DMS 273 (cell line): ENCODE results near the gene APOL5.
"Not testable (repeated sequence)": the region's sequence is repeated elsewhere in the genome, so short reads cannot be mapped to it uniquely, and the experiment has no call there.

Source experiments
- DNase-seq: peaks from one replicate; lab custom pipeline; 2025; ENCODE audit not compliant: unreplicated experiment; lab: John Stamatoyannopoulos, UW

Gene APOL5

GRCh38 chr22:35708917-35709316 lies 8.8 kb upstream of the APOL5 start:
- no peak for DNase-seq

- DNase-seq, result no peak
Observed at GRCh38 chr22:35711336-35711735, 6.3 kb upstream of the APOL5 start.

GRCh38 chr22:35712672-35713071 lies 5.0 kb upstream of the APOL5 start:
- DNase-seq, result peak; percentile 9

- no peak for DNase-seq
Observed at GRCh38 chr22:35719212-35719875, 1.7 kb downstream of the APOL5 start.

- no peak for DNase-seq
Observed at GRCh38 chr22:35721960-35722359, 4.3 kb downstream of the APOL5 start.

- no peak for DNase-seq
Observed at GRCh38 chr22:35725521-35725920, 7.8 kb downstream of the APOL5 start.

GRCh38 chr22:35726398-35726797 lies 8.7 kb downstream of the APOL5 start:
- no peak for DNase-seq

- DNase-seq, result no peak
Observed at GRCh38 chr22:35726933-35727332, 9.3 kb downstream of the APOL5 start.

- DNase-seq, result no peak
Observed at GRCh38 chr22:35727436-35727835, 9.8 kb downstream of the APOL5 start.

- peak; percentile 85 for DNase-seq
Observed at GRCh38 chr22:35728639-35729308, 11.1 kb downstream of the APOL5 start.

- no peak for DNase-seq
Observed at GRCh38 chr22:35729309-35729698, 11.6 kb downstream of the APOL5 start.

GRCh38 chr22:35731321-35731720 lies 13.6 kb downstream of the APOL5 start:
- no peak for DNase-seq

- no peak for DNase-seq
Observed at GRCh38 chr22:35732116-35732515, 14.4 kb downstream of the APOL5 start.

GRCh38 chr22:35733036-35733435 lies 15.4 kb downstream of the APOL5 start:
- DNase-seq, result no peak

GRCh38 chr22:35733791-35734516 lies 16.3 kb downstream of the APOL5 start:
- DNase-seq, result peak; percentile 42

- DNase-seq, result no peak
Observed at GRCh38 chr22:35734517-35734827, 16.8 kb downstream of the APOL5 start.

GRCh38 chr22:35735542-35735941 lies 17.9 kb downstream of the APOL5 start:
- no peak for DNase-seq

GRCh38 chr22:35736166-35736565 lies 18.5 kb downstream of the APOL5 start:
- DNase-seq, result no peak

- no peak for DNase-seq
Observed at GRCh38 chr22:35736701-35737100, 19.0 kb downstream of the APOL5 start.

- not testable (repeated sequence) for DNase-seq
Observed at GRCh38 chr22:35737886-35738285, 20.2 kb downstream of the APOL5 start.

- no peak for DNase-seq
Observed at GRCh38 chr22:35739076-35739930, 21.6 kb downstream of the APOL5 start.
